Stomach smooth muscle (tissue), 2 donors: ENCODE data around the gene FAM53B.

Source experiments
- H3K27ac ChIP-seq: one replicate; pipeline ENCODE4 v1.7.0; 2013; ENCODE audit warnings: mild to moderate bottlenecking, low read length, inconsistent platforms
- H3K27me3 ChIP-seq, 2 donors: one replicate each; pipeline ENCODE4 v1.7.0; 2013; ENCODE audit warnings: low read length in 2 of 2; ENCODE audit not compliant: insufficient read depth in 2 of 2, control insufficient read depth in 1 of 2
- H3K36me3 ChIP-seq, 2 donors: one replicate each; pipeline ENCODE4 v1.7.0; 2013; ENCODE audit warnings: low read length in 2 of 2; ENCODE audit not compliant: control insufficient read depth in 2 of 2, insufficient read depth in 2 of 2
- H3K4me1 ChIP-seq: one replicate; pipeline ENCODE4 v1.7.0; 2013; ENCODE audit warnings: low read length; ENCODE audit not compliant: control insufficient read depth, insufficient read depth
- H3K4me3 ChIP-seq, 2 donors: one replicate each; pipeline ENCODE4 v1.7.0; 2013; ENCODE audit warnings: low read length in 2 of 2
- H3K9ac ChIP-seq, 2 donors: one replicate each; pipeline ENCODE4 v1.7.0; 2013; ENCODE audit warnings: low read length in 2 of 2, mild to moderate bottlenecking in 1 of 2
- H3K9me3 ChIP-seq, 2 donors: one replicate each; pipeline ENCODE4 v1.7.0; 2013; ENCODE audit warnings: low read length in 2 of 2; ENCODE audit not compliant: control insufficient read depth in 2 of 2
- donor health status: healthy.
- donor health status: Pancreatic carcinoma.

Gene FAM53B

GRCh38 chr10:124656541-124656940 is 87.6 kb downstream of the FAM53B start:
- no peak overlapping the region for H3K4me3 ChIP-seq
- H3K4me1 ChIP-seq: peaks cover 8% of the 10 kb centered on the region
- H3K9me3 ChIP-seq: no peaks in the 10 kb centered on the region
- no peak overlapping the region for H3K9ac ChIP-seq
- H3K27ac ChIP-seq: no peak overlapping the region
- peaks cover 0 to 5% of the 10 kb centered on the region in 2 donors for H3K36me3 ChIP-seq
- H3K27me3 ChIP-seq: no peaks in the 10 kb centered on the region

- H3K36me3 ChIP-seq: peaks cover 0 to 4% of the 10 kb centered on the region in 2 donors
- H3K9ac ChIP-seq: no peak overlapping the region
- H3K4me3 ChIP-seq: no peak overlapping the region
- H3K4me1 ChIP-seq: peaks cover 8% of the 10 kb centered on the region
- H3K9me3 ChIP-seq: no peaks in the 10 kb centered on the region
- H3K27ac ChIP-seq: no peak overlapping the region
- H3K27me3 ChIP-seq: no peaks in the 10 kb centered on the region
Observed at GRCh38 chr10:124656113-124656490, 88.1 kb downstream of the FAM53B start.

GRCh38 chr10:124655191-124656112 is 88.7 kb downstream of the FAM53B start:
- Histone ChIP-seq H3K9me3 (no peaks in the 10 kb centered on the region), H3K4me1 (peaks cover 8% of the 10 kb centered on the region), H3K9ac (no peak overlapping the region), H3K27ac (no peak overlapping the region), H3K4me3 (no peak overlapping the region), H3K36me3 (peaks cover 0 to 3% of the 10 kb centered on the region in 2 donors), H3K27me3 (no peaks in the 10 kb centered on the region)

- peaks cover 11% of the 10 kb centered on the region for H3K4me1 ChIP-seq
- H3K9me3 ChIP-seq: no peaks in the 10 kb centered on the region
- no peak overlapping the region for H3K4me3 ChIP-seq
- H3K9ac ChIP-seq: no peak overlapping the region
- peaks cover 0 to 3% of the 10 kb centered on the region in 2 donors for H3K36me3 ChIP-seq
- H3K27me3 ChIP-seq: no peaks in the 10 kb centered on the region
- no peak overlapping the region for H3K27ac ChIP-seq
Observed at GRCh38 chr10:124654686-124655085, 89.5 kb downstream of the FAM53B start.

- H3K27me3 ChIP-seq: no peaks in the 10 kb centered on the region
- no peak overlapping the region for H3K27ac ChIP-seq
- peaks cover 0 to 3% of the 10 kb centered on the region in 2 donors for H3K36me3 ChIP-seq
- H3K9ac ChIP-seq: no peak overlapping the region
- H3K9me3 ChIP-seq: no peaks in the 10 kb centered on the region
- peaks cover 18% of the 10 kb centered on the region for H3K4me1 ChIP-seq
- no peak overlapping the region for H3K4me3 ChIP-seq
Observed at GRCh38 chr10:124653811-124654651, 90.1 kb downstream of the FAM53B start.

GRCh38 chr10:124653311-124653710 is 90.9 kb downstream of the FAM53B start:
- H3K4me1 ChIP-seq: peaks cover 25% of the 10 kb centered on the region
- no peaks in the 10 kb centered on the region for H3K27me3 ChIP-seq

GRCh38 chr10:124652701-124653100 is 91.5 kb downstream of the FAM53B start:
- Histone ChIP-seq H3K4me3 (no peak overlapping the region), H3K27me3 (no peaks in the 10 kb centered on the region), H3K4me1 (peaks cover 30% of the 10 kb centered on the region), H3K27ac (no peak overlapping the region), H3K9me3 (no peaks in the 10 kb centered on the region), H3K9ac (no peak overlapping the region), H3K36me3 (peaks cover 0 to 3% of the 10 kb centered on the region in 2 donors)

More at GRCh38 chr10:124653311-124653710, 90.9 kb downstream of the FAM53B start:
- Histone ChIP-seq H3K9me3 (no peaks in the 10 kb centered on the region), H3K27ac (no peak overlapping the region), H3K9ac (no peak overlapping the region), H3K36me3 (peaks cover 0 to 3% of the 10 kb centered on the region in 2 donors), H3K4me3 (no peak overlapping the region)

GRCh38 chr10:124652200-124652599 is 92.0 kb downstream of the FAM53B start:
- Histone ChIP-seq H3K4me3 (no peak overlapping the region), H3K9ac (no peak overlapping the region), H3K4me1 (peaks cover 35% of the 10 kb centered on the region), H3K27ac (no peak overlapping the region), H3K36me3 (peaks cover 0 to 3% of the 10 kb centered on the region in 2 donors), H3K27me3 (no peaks in the 10 kb centered on the region), H3K9me3 (no peaks in the 10 kb centered on the region)

- Histone ChIP-seq H3K4me1 (peaks cover 42% of the 10 kb centered on the region), H3K4me3 (no peak overlapping the region), H3K27me3 (no peaks in the 10 kb centered on the region), H3K9ac (no peak overlapping the region), H3K27ac (no peak overlapping the region), H3K9me3 (no peaks in the 10 kb centered on the region), H3K36me3 (peaks cover 0 to 2% of the 10 kb centered on the region in 2 donors)
Observed at GRCh38 chr10:124651402-124651891, 92.7 kb downstream of the FAM53B start.

GRCh38 chr10:124650820-124651401 is 93.3 kb downstream of the FAM53B start:
- H3K9me3 ChIP-seq: no peaks in the 10 kb centered on the region
- peaks cover 46% of the 10 kb centered on the region for H3K4me1 ChIP-seq
- no peaks in the 10 kb centered on the region for H3K36me3 ChIP-seq
- no peak overlapping the region for H3K4me3 ChIP-seq
- no peaks in the 10 kb centered on the region for H3K27me3 ChIP-seq
- no peak overlapping the region for H3K27ac ChIP-seq
- no peak overlapping the region for H3K9ac ChIP-seq
